HL-60 (cell line): Measurements from ENCODE around the gene TBC1D22A.

ENCODE experiments used
- DNase-seq, 2 experiments: peaks; one replicate each; pipeline ENCODE4 v3.0.0-alpha.2; 2010 to 2020; ENCODE audit warnings: low read depth in 1 of 2, low spot score in 1 of 2
- H3K27ac ChIP-seq: fragments of 250-450 bp; sonication (Bioruptor Pico); replicated peaks from 2 replicates; pipeline ENCODE4 v1.5.1; 2020; ENCODE audit warnings: mild to moderate bottlenecking, moderate library complexity
- H3K27me3 ChIP-seq: fragments of 250-450 bp; sonication (Bioruptor Pico); 2 replicates; pipeline ENCODE4 v1.5.1; 2021; ENCODE audit warnings: mild to moderate bottlenecking, moderate library complexity; ENCODE audit not compliant: insufficient read depth, poor library complexity, severe bottlenecking
- H3K4me3 ChIP-seq: replicated peaks from 2 replicates; pipeline ENCODE4 v1.5.1; 2011; ENCODE audit warnings: mild to moderate bottlenecking, control low read depth, low read length; ENCODE audit not compliant: insufficient read depth
- GABPA ChIP-seq: IDR thresholded peaks from 2 replicates; pipeline ENCODE4 v1.6.1; 2012; ENCODE audit warnings: low read depth
- POLR2AphosphoS5 ChIP-seq: IDR thresholded peaks from 2 replicates; pipeline ENCODE4 v1.6.1; 2012; ENCODE audit warnings: low read depth
- SPI1 ChIP-seq: IDR thresholded peaks from 2 replicates; pipeline ENCODE4 v1.6.1; 2012; ENCODE audit warnings: low read depth, mild to moderate bottlenecking, borderline replicate concordance
- TF ChIP-seq, protein P1 (sequence below): IDR thresholded peaks from one replicate; pipeline ENCODE4 v1.5.1; 2011; ENCODE audit warnings: low read length, control low read depth, inconsistent platforms; ENCODE audit not compliant: insufficient read depth
- TF ChIP-seq, protein P2 (sequence below): IDR thresholded peaks from 2 replicates; pipeline ENCODE4 v1.6.1; 2012; ENCODE audit warnings: low read depth; ENCODE audit not compliant: insufficient replicate concordance

Gene TBC1D22A

DNA sequence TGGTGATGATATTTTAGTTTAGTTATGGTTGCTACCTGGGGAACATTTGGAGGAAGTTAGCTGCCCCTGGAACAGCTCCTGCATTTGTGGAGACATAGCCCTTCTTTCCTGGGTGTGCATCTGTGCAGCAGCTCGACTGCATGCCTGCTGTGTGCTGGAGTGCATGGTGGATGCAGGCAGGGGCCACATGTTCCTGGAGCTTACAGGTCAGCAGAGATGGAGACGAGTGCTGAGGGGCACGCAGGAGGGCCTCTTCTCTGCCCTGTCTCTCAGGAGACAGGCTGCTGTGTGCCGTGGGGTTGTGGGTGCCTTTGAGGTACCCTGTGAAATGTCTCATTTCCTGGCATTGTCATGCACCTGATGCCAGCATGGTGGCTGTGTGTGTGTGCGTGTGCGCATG lies 87.5 kb downstream of the TBC1D22A start:
- no peak overlapping the region for H3K4me3 ChIP-seq
- H3K27me3 ChIP-seq, result no peaks in the 10 kb centered on the region
- no peak for DNase-seq
- H3K27ac ChIP-seq, result no peak overlapping the region
- TF ChIP-seq GABPA (no peak), SPI1 (no peak), POLR2AphosphoS5 (no peak)
- TF ChIP-seq, protein P1, sequence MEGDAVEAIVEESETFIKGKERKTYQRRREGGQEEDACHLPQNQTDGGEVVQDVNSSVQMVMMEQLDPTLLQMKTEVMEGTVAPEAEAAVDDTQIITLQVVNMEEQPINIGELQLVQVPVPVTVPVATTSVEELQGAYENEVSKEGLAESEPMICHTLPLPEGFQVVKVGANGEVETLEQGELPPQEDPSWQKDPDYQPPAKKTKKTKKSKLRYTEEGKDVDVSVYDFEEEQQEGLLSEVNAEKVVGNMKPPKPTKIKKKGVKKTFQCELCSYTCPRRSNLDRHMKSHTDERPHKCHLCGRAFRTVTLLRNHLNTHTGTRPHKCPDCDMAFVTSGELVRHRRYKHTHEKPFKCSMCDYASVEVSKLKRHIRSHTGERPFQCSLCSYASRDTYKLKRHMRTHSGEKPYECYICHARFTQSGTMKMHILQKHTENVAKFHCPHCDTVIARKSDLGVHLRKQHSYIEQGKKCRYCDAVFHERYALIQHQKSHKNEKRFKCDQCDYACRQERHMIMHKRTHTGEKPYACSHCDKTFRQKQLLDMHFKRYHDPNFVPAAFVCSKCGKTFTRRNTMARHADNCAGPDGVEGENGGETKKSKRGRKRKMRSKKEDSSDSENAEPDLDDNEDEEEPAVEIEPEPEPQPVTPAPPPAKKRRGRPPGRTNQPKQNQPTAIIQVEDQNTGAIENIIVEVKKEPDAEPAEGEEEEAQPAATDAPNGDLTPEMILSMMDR, result no peak
- TF ChIP-seq, protein P2, sequence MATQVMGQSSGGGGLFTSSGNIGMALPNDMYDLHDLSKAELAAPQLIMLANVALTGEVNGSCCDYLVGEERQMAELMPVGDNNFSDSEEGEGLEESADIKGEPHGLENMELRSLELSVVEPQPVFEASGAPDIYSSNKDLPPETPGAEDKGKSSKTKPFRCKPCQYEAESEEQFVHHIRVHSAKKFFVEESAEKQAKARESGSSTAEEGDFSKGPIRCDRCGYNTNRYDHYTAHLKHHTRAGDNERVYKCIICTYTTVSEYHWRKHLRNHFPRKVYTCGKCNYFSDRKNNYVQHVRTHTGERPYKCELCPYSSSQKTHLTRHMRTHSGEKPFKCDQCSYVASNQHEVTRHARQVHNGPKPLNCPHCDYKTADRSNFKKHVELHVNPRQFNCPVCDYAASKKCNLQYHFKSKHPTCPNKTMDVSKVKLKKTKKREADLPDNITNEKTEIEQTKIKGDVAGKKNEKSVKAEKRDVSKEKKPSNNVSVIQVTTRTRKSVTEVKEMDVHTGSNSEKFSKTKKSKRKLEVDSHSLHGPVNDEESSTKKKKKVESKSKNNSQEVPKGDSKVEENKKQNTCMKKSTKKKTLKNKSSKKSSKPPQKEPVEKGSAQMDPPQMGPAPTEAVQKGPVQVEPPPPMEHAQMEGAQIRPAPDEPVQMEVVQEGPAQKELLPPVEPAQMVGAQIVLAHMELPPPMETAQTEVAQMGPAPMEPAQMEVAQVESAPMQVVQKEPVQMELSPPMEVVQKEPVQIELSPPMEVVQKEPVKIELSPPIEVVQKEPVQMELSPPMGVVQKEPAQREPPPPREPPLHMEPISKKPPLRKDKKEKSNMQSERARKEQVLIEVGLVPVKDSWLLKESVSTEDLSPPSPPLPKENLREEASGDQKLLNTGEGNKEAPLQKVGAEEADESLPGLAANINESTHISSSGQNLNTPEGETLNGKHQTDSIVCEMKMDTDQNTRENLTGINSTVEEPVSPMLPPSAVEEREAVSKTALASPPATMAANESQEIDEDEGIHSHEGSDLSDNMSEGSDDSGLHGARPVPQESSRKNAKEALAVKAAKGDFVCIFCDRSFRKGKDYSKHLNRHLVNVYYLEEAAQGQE, result no peak

DNA sequence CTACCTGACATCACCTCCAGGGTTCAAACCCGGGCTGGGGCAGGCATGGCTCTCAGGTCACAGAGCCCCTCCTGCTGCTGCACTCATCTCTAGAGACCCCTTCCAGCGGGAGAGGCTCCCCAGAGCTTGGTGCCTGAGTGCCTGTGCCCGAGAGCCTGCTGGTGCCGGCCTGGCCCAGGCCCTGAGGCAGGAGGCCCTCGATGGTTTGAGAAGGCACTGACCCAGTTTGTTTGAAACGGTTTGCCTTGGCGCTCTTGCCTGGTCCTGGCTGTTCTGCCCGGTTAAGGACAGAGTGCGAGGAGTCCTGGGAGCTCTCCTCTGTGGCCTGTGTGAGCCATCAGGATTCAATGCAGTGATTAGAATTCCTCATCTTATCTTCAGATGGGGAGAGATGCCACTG lies 88.9 kb downstream of the TBC1D22A start:
- Histone ChIP-seq H3K4me3 (no peak overlapping the region), H3K27me3 (no peaks in the 10 kb centered on the region), H3K27ac (no peak overlapping the region)
- no peak for TF ChIP-seq GABPA
- TF ChIP-seq, protein P1, result no peak
- TF ChIP-seq POLR2AphosphoS5, result no peak
- TF ChIP-seq, protein P2, result no peak
- TF ChIP-seq SPI1, result no peak
- DNase-seq, result no peak

DNA sequence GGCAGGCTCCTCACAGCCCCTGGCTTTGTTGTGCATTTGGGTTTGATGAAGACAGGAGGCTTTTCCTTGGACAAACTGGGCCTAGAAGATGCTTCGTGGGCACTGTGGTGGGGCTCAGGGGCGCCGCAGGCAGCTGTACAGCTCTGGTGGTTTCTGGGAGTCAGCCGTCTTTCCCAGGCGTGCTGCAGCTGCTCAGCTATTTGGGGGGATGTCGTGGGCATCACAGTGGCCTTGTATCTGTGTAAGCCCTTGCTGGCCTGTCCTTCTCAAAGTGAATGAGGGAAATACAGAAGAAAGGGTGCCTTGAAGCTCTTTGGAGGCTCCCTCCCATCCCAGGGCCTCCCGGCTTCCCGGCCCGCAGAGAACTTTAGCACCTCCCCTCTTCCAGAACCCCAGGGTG lies 89.5 kb downstream of the TBC1D22A start:
- no peak for DNase-seq
- Histone ChIP-seq H3K4me3 (no peak overlapping the region), H3K27ac (no peak overlapping the region), H3K27me3 (no peaks in the 10 kb centered on the region)
- TF ChIP-seq POLR2AphosphoS5 (no peak), GABPA (no peak), SPI1 (no peak)
- TF ChIP-seq, protein P2, result no peak
- TF ChIP-seq, protein P1, result no peak
